ENCODE data around the gene AXIN1.
"Not testable (repeated sequence)": the region's sequence is repeated elsewhere in the genome, so short reads cannot be mapped to it uniquely, and the experiment has no call there.

- TF ChIP-seq EZH2 (IDR thresholded peaks at IDR 0.05; ENCODE audit: borderline replicate concordance, low read depth, low read length, severe bottlenecking); CTCF (IDR thresholded peaks at IDR 0.05; ENCODE audit: extremely low read depth in 1 of 2, insufficient read depth in 1 of 2, low read depth in 1 of 2, low read length in 2 of 2); POLR2A (IDR thresholded peaks at IDR 0.05; ENCODE audit: low read depth, low read length); JUN (IDR thresholded peaks at IDR 0.05; ENCODE audit: borderline replicate concordance, insufficient read depth, insufficient read length, low read depth); POLR2AphosphoS5 (IDR thresholded peaks at IDR 0.05; ENCODE audit: insufficient read depth, low read depth, low read length); MYC (IDR thresholded peaks at IDR 0.05; ENCODE audit: low read depth, low read length); MAX (IDR thresholded peaks at IDR 0.05; ENCODE audit: insufficient read depth, insufficient read length): not testable (repeated sequence)
Observed at GRCh38 chr16:334861-335632, 17.5 kb downstream of the AXIN1 start.

All from endothelial cell of umbilical vein (primary cell).